Prostate gland (tissue), 2 donors: ENCODE measurements around the gene QRICH2.

Experiments used
- CTCF ChIP-seq, 4 experiments: fragments of 200-600 bp in 2 of 4; fragments of 450-650 bp in 2 of 4; sonication (generic) in 2 of 4; IDR thresholded peaks; 1 replicate in 3 of 4; 2 replicates in 1 of 4; pipeline ENCODE4 v1.5.1; 2016 to 2019; ENCODE audit warnings: antibody characterized with exemption in 4 of 4, mild to moderate bottlenecking in 2 of 4, moderate library complexity in 2 of 4
- POLR2A ChIP-seq: fragments of 450-650 bp; IDR thresholded peaks from one replicate; pipeline ENCODE4 v1.6.1; 2016; ENCODE audit warnings: antibody characterized with exemption, mild to moderate bottlenecking
- POLR2AphosphoS5 ChIP-seq: sonication (generic); formaldehyde crosslinking; IDR thresholded peaks from one replicate; pipeline ENCODE4 v1.6.1; 2017; ENCODE audit warnings: antibody characterized with exemption

GRCh38 chr17:76263896-76264295, 44.2 kb downstream of the QRICH2 start:
- no peak for TF ChIP-seq CTCF (IDR thresholded peaks at IDR 0.05)
- TF ChIP-seq POLR2A = no peak
- no peak for TF ChIP-seq POLR2AphosphoS5
